ENCODE data around the gene ARHGEF10L.

Gene ARHGEF10L

DNA sequence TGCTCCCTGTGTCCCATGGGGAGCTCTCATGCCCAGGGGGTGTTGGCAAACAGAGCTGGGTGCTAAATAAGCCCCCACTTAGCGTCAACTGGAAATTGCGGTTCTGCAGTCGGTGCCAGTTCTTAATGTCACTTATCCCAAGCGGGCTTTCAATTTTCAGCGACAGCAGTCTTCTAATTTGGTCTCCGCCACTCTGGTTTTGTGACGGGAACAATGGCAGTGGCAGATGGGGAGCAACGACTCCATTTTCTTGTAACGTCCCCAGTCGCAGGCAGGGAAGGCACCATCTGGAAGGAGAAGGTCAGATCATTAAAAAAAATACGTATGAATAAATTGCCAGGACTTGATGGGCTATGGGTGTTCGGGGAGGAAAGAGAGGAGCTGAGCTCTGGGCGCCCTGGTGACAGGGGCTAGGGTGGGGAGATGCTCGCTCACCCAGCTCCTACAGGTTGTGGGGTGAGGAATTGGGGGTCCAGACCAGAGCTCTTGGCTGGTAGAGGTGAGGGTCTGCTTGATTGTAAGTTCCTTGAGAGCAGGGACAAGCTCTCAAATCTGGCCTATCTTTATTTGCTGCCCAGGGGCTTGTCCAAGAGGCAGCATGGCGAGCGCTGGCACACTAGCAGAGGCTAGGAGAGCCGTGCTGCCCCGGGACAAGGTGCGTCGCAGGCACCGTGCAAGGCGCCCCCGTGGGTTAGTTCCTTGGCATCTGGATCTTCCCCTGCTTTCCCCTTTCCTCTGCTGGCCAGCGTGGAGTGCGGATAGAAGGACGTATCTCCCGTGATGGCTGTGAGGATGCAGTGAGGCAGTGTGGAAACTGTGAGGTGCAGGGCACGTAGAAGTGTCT lies 105.8 kb downstream of the ARHGEF10L start:
- Histone ChIP-seq H3K4me3 (ENCODE audit: low read depth, low read length) (no peak overlapping the region), H3K4me1 (ENCODE audit: control insufficient read depth, insufficient read depth, low read length) (no peaks in the 10 kb centered on the region), H3K9me3 (ENCODE audit: control insufficient read depth, insufficient read depth, low read depth, low read length) (no peaks in the 10 kb centered on the region), H3K36me3 (ENCODE audit: control insufficient read depth in 2 of 2, insufficient read depth in 1 of 2, low read length in 2 of 2) (peaks cover 0 to 7% of the 10 kb centered on the region in 2 experiments; a peak in 2 of 3 replicates), H3K27ac (ENCODE audit: extremely low read depth, low read depth, low read length) (no peak overlapping the region)
- POLR2A ChIA-PET, result no interaction called here
- CTCF ChIA-PET, result interaction anchor here (0.6 kb wide), 2 partner anchors 150 to 179 kb away, joined by 3 read pairs; no protein-coding TSS in a partner anchor
- TF ChIP-seq SCRT1 (tag by site-specific recombination; IDR thresholded peaks at IDR 0.05; ENCODE audit: borderline replicate concordance), result no peak
- 0 out of 2 replicates have a peak, but pooled peaks have one; percentile 16 for TF ChIP-seq ZNF600 (tag by site-specific recombination; IDR thresholded peaks at IDR 0.05)

DNA sequence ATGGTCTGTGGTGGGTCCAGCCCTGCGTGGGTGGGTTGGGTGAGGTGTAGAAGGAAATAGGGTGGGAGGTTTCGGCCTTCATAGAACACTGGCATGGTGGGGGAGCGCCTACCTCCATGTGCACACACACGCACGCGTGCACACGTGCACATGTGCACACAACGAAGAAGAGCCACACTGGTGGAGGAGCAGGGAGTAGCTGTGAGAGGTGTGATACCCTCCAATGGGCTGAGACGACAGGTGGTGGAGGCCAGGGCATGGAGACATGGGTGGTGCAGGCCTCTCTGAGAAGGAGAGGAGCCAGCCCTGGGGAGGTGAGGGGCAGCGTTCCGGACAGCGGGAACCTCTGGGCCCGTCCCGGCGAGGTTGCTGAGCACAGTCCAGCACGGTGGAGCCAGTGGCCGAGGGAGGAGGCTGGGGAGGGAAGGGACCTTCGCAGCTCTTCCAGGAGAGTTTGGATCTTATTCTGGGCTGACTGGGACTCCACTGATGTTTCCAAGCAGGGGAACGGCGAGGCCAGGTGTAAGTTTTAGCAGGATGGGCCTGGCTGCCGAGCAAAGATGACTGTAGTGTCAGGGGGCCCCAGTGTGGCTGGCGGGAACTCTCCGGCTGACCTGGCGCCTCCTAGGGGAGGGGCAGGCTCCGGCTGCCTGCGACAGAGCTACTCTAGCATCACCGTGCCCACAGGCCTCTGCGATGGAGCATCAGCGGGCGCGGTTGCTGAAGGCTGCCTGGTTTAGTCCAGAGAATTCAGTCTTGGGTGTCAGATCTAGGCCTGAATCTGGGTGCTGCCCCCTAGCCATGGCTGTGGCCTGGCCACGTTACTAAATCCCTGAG lies 107.2 kb downstream of the ARHGEF10L start:
- CTCF ChIA-PET, result interaction anchor here (0.6 kb wide), 2 partner anchors 10 to 34 kb away, joined by 3 to 4 read pairs; no protein-coding TSS in a partner anchor
- H3K36me3 ChIP-seq (ENCODE audit: control insufficient read depth in 2 of 2, insufficient read depth in 1 of 2, low read length in 2 of 2), result no peaks in the 10 kb centered on the region; a peak in 1 of 3 replicates
- TF ChIP-seq ZNF600 (tag by site-specific recombination; IDR thresholded peaks at IDR 0.05), result peak; percentile 84
- TF ChIP-seq, protein P1, sequence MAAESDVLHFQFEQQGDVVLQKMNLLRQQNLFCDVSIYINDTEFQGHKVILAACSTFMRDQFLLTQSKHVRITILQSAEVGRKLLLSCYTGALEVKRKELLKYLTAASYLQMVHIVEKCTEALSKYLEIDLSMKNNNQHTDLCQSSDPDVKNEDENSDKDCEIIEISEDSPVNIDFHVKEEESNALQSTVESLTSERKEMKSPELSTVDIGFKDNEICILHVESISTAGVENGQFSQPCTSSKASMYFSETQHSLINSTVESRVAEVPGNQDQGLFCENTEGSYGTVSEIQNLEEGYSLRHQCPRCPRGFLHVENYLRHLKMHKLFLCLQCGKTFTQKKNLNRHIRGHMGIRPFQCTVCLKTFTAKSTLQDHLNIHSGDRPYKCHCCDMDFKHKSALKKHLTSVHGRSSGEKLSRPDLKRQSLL (tag by site-specific recombination; IDR thresholded peaks at IDR 0.05), result peak; percentile 54; the same call in 1 of the 2 replicates
- TF ChIP-seq ZNF37A (tag by site-specific recombination; IDR thresholded peaks at IDR 0.05), result no peak
- TF ChIP-seq, protein P2, sequence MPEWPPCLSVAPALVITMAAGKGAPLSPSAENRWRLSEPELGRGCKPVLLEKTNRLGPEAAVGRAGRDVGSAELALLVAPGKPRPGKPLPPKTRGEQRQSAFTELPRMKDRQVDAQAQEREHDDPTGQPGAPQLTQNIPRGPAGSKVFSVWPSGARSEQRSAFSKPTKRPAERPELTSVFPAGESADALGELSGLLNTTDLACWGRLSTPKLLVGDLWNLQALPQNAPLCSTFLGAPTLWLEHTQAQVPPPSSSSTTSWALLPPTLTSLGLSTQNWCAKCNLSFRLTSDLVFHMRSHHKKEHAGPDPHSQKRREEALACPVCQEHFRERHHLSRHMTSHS (tag by site-specific recombination; IDR thresholded peaks at IDR 0.05), result no peak
- TF ChIP-seq, protein P3, sequence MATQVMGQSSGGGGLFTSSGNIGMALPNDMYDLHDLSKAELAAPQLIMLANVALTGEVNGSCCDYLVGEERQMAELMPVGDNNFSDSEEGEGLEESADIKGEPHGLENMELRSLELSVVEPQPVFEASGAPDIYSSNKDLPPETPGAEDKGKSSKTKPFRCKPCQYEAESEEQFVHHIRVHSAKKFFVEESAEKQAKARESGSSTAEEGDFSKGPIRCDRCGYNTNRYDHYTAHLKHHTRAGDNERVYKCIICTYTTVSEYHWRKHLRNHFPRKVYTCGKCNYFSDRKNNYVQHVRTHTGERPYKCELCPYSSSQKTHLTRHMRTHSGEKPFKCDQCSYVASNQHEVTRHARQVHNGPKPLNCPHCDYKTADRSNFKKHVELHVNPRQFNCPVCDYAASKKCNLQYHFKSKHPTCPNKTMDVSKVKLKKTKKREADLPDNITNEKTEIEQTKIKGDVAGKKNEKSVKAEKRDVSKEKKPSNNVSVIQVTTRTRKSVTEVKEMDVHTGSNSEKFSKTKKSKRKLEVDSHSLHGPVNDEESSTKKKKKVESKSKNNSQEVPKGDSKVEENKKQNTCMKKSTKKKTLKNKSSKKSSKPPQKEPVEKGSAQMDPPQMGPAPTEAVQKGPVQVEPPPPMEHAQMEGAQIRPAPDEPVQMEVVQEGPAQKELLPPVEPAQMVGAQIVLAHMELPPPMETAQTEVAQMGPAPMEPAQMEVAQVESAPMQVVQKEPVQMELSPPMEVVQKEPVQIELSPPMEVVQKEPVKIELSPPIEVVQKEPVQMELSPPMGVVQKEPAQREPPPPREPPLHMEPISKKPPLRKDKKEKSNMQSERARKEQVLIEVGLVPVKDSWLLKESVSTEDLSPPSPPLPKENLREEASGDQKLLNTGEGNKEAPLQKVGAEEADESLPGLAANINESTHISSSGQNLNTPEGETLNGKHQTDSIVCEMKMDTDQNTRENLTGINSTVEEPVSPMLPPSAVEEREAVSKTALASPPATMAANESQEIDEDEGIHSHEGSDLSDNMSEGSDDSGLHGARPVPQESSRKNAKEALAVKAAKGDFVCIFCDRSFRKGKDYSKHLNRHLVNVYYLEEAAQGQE (tag by site-specific recombination; IDR thresholded peaks at IDR 0.05), result no peak
- no peak for TF ChIP-seq KLF7 (tag by site-specific recombination; IDR thresholded peaks at IDR 0.05; ENCODE audit: borderline replicate concordance)
- TF ChIP-seq, protein P4, sequence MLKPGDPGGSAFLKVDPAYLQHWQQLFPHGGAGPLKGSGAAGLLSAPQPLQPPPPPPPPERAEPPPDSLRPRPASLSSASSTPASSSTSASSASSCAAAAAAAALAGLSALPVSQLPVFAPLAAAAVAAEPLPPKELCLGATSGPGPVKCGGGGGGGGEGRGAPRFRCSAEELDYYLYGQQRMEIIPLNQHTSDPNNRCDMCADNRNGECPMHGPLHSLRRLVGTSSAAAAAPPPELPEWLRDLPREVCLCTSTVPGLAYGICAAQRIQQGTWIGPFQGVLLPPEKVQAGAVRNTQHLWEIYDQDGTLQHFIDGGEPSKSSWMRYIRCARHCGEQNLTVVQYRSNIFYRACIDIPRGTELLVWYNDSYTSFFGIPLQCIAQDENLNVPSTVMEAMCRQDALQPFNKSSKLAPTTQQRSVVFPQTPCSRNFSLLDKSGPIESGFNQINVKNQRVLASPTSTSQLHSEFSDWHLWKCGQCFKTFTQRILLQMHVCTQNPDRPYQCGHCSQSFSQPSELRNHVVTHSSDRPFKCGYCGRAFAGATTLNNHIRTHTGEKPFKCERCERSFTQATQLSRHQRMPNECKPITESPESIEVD (tag by site-specific recombination; IDR thresholded peaks at IDR 0.05), result no peak
- no peak for TF ChIP-seq ZNF133 (tag by site-specific recombination; IDR thresholded peaks at IDR 0.05)
- TF ChIP-seq ZNF394 (tag by site-specific recombination; IDR thresholded peaks at IDR 0.05; ENCODE audit: borderline replicate concordance), result peak; percentile 85; the same call in 1 of the 2 replicates
- no peak for TF ChIP-seq ZNF621 (tag by site-specific recombination; IDR thresholded peaks at IDR 0.05)
- TF ChIP-seq SCRT2 (tag by site-specific recombination; IDR thresholded peaks at IDR 0.05), result peak; percentile 45; the same call in 1 of the 2 replicates
- H3K4me3 ChIP-seq (ENCODE audit: low read depth, low read length), result no peak overlapping the region
- H3K27ac ChIP-seq (ENCODE audit: extremely low read depth, low read depth, low read length), result no peak overlapping the region
- no peaks in the 10 kb centered on the region for H3K9me3 ChIP-seq (ENCODE audit: control insufficient read depth, insufficient read depth, low read depth, low read length)
- H3K4me1 ChIP-seq (ENCODE audit: control insufficient read depth, insufficient read depth, low read length), result no peaks in the 10 kb centered on the region
- POLR2A ChIA-PET, result no interaction called here
